Transverse colon (tissue), 3 donors: ENCODE data around the gene PDZRN3.

ENCODE experiments used
- POLR2A ChIP-seq: fragments of 450-650 bp; IDR thresholded peaks from one replicate; pipeline ENCODE4 v1.6.1; 2016; ENCODE audit warnings: antibody characterized with exemption, mild to moderate bottlenecking, moderate library complexity
- TF ChIP-seq, protein P1 (sequence below), 5 experiments: fragments of 200-600 bp in 3 of 5; fragments of 450-650 bp in 2 of 5; sonication (generic) in 3 of 5; IDR thresholded peaks; 1 replicate in 2 of 5; 2 replicates in 3 of 5; pipeline ENCODE4 v1.5.1; 2016 to 2017; ENCODE audit warnings: antibody characterized with exemption in 5 of 5, inconsistent platforms in 3 of 5, mild to moderate bottlenecking in 2 of 5, moderate library complexity in 1 of 5

DNA sequence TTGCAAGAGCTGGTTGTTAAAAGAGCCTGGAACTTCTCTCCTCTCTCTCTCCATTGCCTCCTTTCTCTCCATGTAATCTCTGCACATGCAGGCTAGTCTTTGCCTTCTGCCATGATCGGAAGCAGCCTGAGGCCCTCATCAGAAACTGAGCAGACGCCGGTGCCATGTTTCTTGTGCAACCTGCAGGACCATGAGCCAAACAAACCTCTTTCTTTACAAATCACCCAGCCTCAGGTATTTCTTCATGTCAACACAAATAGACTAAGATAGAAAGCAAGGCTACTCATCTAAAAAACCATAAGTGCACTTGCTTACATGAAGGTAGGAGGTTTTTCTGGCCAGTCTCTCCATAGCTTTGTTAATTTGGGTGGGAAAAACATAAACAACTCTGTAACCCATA is 8.7 kb downstream of the PDZRN3 start:
- TF ChIP-seq POLR2A, result no peak
- TF ChIP-seq, protein P1, sequence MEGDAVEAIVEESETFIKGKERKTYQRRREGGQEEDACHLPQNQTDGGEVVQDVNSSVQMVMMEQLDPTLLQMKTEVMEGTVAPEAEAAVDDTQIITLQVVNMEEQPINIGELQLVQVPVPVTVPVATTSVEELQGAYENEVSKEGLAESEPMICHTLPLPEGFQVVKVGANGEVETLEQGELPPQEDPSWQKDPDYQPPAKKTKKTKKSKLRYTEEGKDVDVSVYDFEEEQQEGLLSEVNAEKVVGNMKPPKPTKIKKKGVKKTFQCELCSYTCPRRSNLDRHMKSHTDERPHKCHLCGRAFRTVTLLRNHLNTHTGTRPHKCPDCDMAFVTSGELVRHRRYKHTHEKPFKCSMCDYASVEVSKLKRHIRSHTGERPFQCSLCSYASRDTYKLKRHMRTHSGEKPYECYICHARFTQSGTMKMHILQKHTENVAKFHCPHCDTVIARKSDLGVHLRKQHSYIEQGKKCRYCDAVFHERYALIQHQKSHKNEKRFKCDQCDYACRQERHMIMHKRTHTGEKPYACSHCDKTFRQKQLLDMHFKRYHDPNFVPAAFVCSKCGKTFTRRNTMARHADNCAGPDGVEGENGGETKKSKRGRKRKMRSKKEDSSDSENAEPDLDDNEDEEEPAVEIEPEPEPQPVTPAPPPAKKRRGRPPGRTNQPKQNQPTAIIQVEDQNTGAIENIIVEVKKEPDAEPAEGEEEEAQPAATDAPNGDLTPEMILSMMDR (IDR thresholded peaks at IDR 0.05), result no peak
